Panc1 (cell line): ENCODE data around the gene HSPA1L. TPM values are rescaled to one million over a fixed set of nuclear protein-coding genes. Genes with fewer than 3 reads are reported as not detected.
A peak's percentile ranks its signal among the peaks of the same experiment; 100 is the strongest.

Source experiments
- ATAC-seq: fragments of 200-7000 bp; cut with Tn5 transposase; 2 replicates; pipeline ENCODE4 v1.9.1; 2020; ENCODE audit warnings: mild to moderate bottlenecking, moderate library complexity
- BruUV-seq: library from RNA; stranded (reverse); fragments of 400-500 nt; replicated peaks from 2 replicates; lab custom pipeline; 2021; lab: Mats Ljungman, UMichigan
- CTCF ChIA-PET: fragments of 300-600 bp; sonication (Branson Sonifier 250); formaldehyde crosslinking; loops from one replicate; lab custom pipeline; 2022; ENCODE audit warnings: antibody characterized with exemption; lab: Charles Lee
- POLR2A ChIA-PET: fragments of 300-600 bp; sonication (Branson Sonifier 250); formaldehyde crosslinking; loops from one replicate; lab custom pipeline; 2022; ENCODE audit warnings: antibody characterized with exemption; lab: Charles Lee
- DNase-seq: peaks from one replicate; pipeline ENCODE4 v3.0.0-alpha.2; 2010; ENCODE audit warnings: low read depth, low spot score
- H3K27ac ChIP-seq: 2 replicates; pipeline ENCODE4 v1.5.1; 2011; ENCODE audit warnings: mild to moderate bottlenecking, low read length, inconsistent platforms
- H3K27me3 ChIP-seq: fragments of 200-500 bp; sonication (Bioruptor generic); 2 replicates; pipeline ENCODE4 v1.6.0; 2014; ENCODE audit warnings: low read length, inconsistent platforms; ENCODE audit not compliant: control insufficient read depth, insufficient read depth
- H3K36me3 ChIP-seq: fragments of 200-500 bp; sonication (Bioruptor generic); 2 replicates; pipeline ENCODE4 v1.5.1; 2014; ENCODE audit warnings: inconsistent platforms, mild to moderate bottlenecking, low read length, moderate library complexity; ENCODE audit not compliant: control insufficient read depth, insufficient read depth
- H3K4me1 ChIP-seq: 2 replicates; pipeline ENCODE4 v1.5.1; 2011; ENCODE audit warnings: inconsistent platforms, mild to moderate bottlenecking, low read length, moderate library complexity; ENCODE audit not compliant: control insufficient read depth, insufficient read depth
- H3K4me3 ChIP-seq, 2 experiments: 2 replicates each; pipeline ENCODE4 v1.5.1; 2011 to 2012; ENCODE audit warnings: low read depth in 2 of 2, low read length in 2 of 2, mild to moderate bottlenecking in 2 of 2, inconsistent platforms in 1 of 2, moderate library complexity in 1 of 2
- H3K9me3 ChIP-seq: fragments of 200-500 bp; sonication (Bioruptor generic); 2 replicates; pipeline ENCODE4 v1.5.1; 2014; ENCODE audit warnings: low read depth, mild to moderate bottlenecking, inconsistent platforms, low read length, moderate library complexity; ENCODE audit not compliant: control insufficient read depth, insufficient read depth
- CTCF ChIP-seq: fragments of 450-650 bp; IDR thresholded peaks from 2 replicates; pipeline ENCODE4 v1.5.1; 2017; ENCODE audit warnings: mild to moderate bottlenecking
- POLR2AphosphoS5 ChIP-seq: IDR thresholded peaks from 2 replicates; pipeline ENCODE4 v1.6.1; 2012; ENCODE audit warnings: mild to moderate bottlenecking, low read depth, low read length, moderate library complexity
- REST ChIP-seq, 2 experiments: IDR thresholded peaks; 2 replicates each; pipeline ENCODE4 v1.6.1; 2011 to 2012; ENCODE audit warnings: low read depth in 2 of 2, control low read depth in 1 of 2, low read length in 1 of 2, mild to moderate bottlenecking in 1 of 2, moderate library complexity in 1 of 2; ENCODE audit not compliant: insufficient read depth in 1 of 2
- SIN3A ChIP-seq: IDR thresholded peaks from 2 replicates; pipeline ENCODE4 v1.6.1; 2012; ENCODE audit warnings: low read depth, mild to moderate bottlenecking, low read length, moderate library complexity, borderline replicate concordance; ENCODE audit not compliant: insufficient read depth
- TCF7L2 ChIP-seq: IDR thresholded peaks from 2 replicates; pipeline ENCODE4 v1.6.1; 2011; ENCODE audit warnings: mild to moderate bottlenecking, low read depth, low read length, inconsistent platforms
- in situ Hi-C: cut with HindIII; loops from 2 replicates; pipeline ENCODE4 v1.10.0; 2016; ENCODE audit warnings: low sequenced_read_pairs, low pct_unique_long_range_greater_than_20kb
- intact Hi-C: fragments of 100-400 bp; cut with micrococcal nuclease; formaldehyde crosslinking; loops from one replicate; pipeline ENCODE4 v1.10.0; 2022; ENCODE audit not compliant: unreplicated experiment
- total RNA-seq: library from RNA; stranded (reverse); gene quantifications from one replicate; pipeline ENCODE4 v1.2.1, GENCODE V29; 2021; ENCODE audit not compliant: unreplicated experiment

HSPA1L gene
- total RNA-seq, 1 experiment from 2014 or later = 2.8 TPM

- ATAC-seq = no peak
- intact Hi-C loops = loop anchor here (10.0 kb wide), 1 partner anchor 49 kb away; the partner anchor contains the start of gene HSPA1B
- H3K27me3 ChIP-seq = no peaks in the 10 kb centered on the region
- BruUV-seq = no TSS peak
- POLR2A ChIA-PET = interaction anchor here (0.5 to 0.7 kb wide), 3 partner anchors 59 to 1542 kb away, joined by 3 to 8 read pairs (median 6); no protein-coding TSS in a partner anchor
- H3K4me1 ChIP-seq = peaks cover 31% of the 10 kb centered on the region
- in situ Hi-C loops = no loop called here
- DNase-seq = no peak
- H3K27ac ChIP-seq = peak overlapping the region; percentile 48
- H3K9me3 ChIP-seq = no peaks in the 10 kb centered on the region
- no peaks in the 10 kb centered on the region for H3K36me3 ChIP-seq
- H3K4me3 ChIP-seq = no peak overlapping the region
- TF ChIP-seq TCF7L2 (no peak), REST (IDR thresholded peaks at IDR 0.05; ENCODE audit: insufficient read depth in 1 of 2, low read depth in 2 of 2, low read length in 1 of 2) (no peak), POLR2AphosphoS5 (no peak)
- CTCF ChIA-PET = interaction anchor here (0.6 to 1.2 kb wide), 3 partner anchors 16 to 192 kb away, joined by 3 to 7 read pairs (median 5); no protein-coding TSS in a partner anchor
Observed at GRCh38 chr6:31775633-31776484, 39.2 kb downstream of the HSPA1L start.

- POLR2A ChIA-PET = interaction anchor here (0.5 to 0.7 kb wide), 4 partner anchors 60 to 1543 kb away, joined by 3 to 8 read pairs (median 4); partner anchors contain the start of gene DXO
- CTCF ChIA-PET = interaction anchor here (0.6 to 1.2 kb wide), 3 partner anchors 16 to 192 kb away, joined by 3 to 7 read pairs (median 5); no protein-coding TSS in a partner anchor
- H3K27ac ChIP-seq = peak overlapping the region; percentile 42
- H3K36me3 ChIP-seq = no peaks in the 10 kb centered on the region
- in situ Hi-C loops (no loop called here), intact Hi-C loops (loop anchor here (10.0 kb wide), 1 partner anchor 50 kb away; the partner anchor contains the start of gene HSPA1B)
- DNase-seq (no peak), ATAC-seq (peak; percentile 28; the same call in 1 of the 2 replicates)
- TF ChIP-seq SIN3A = no peak
- no peak for TF ChIP-seq CTCF
- no peak for TF ChIP-seq POLR2AphosphoS5
- no peak for TF ChIP-seq REST (IDR thresholded peaks at IDR 0.05; ENCODE audit: insufficient read depth in 1 of 2, low read depth in 2 of 2, low read length in 1 of 2)
- TF ChIP-seq TCF7L2 = no peak
- BruUV-seq = no TSS peak
- no peaks in the 10 kb centered on the region for H3K27me3 ChIP-seq
- H3K4me3 ChIP-seq = no peak overlapping the region
- peaks cover 31% of the 10 kb centered on the region for H3K4me1 ChIP-seq
- H3K9me3 ChIP-seq = no peaks in the 10 kb centered on the region
Observed at GRCh38 chr6:31775184-31775583, 39.9 kb downstream of the HSPA1L start.
